Measurements from ENCODE around the gene NBEAL2.

Gene NBEAL2

DNA sequence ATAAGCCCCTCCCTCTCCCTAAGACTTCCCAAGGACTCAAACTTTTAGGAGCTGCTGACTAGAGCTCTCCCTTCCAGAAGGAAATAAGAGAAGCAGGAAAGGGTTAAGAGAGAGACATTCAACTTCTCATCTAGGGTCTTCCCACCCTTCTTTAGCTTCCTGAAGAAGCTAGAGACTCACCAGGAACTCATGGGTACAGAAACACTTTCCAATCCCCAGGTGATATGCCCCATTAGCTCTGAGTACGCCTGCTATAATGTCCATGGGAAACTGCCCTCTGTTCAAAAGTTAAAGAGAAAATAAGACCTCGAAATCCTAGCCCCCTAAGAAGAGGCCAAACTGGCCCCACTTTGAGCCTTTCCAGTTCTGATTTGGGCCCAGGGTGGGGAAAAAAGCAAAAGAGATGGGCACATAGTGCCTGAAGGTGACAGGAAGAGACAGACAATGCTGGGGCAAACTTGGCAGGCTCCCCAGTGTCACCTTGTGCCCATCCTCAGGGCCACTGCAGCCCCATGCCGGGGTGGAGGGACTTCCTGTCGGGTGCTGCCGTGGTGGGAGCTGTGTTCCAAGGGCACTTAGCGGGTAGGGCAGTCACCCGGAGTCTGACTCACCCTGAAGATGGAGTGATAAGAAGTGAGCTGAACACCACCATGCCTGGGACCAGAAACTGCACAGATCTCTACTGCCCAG lies 32.5 kb upstream of the NBEAL2 start:
- no peak overlapping the region for H3K4me3 ChIP-seq (ENCODE audit: low read depth, low read length)
- TF ChIP-seq, protein P1, sequence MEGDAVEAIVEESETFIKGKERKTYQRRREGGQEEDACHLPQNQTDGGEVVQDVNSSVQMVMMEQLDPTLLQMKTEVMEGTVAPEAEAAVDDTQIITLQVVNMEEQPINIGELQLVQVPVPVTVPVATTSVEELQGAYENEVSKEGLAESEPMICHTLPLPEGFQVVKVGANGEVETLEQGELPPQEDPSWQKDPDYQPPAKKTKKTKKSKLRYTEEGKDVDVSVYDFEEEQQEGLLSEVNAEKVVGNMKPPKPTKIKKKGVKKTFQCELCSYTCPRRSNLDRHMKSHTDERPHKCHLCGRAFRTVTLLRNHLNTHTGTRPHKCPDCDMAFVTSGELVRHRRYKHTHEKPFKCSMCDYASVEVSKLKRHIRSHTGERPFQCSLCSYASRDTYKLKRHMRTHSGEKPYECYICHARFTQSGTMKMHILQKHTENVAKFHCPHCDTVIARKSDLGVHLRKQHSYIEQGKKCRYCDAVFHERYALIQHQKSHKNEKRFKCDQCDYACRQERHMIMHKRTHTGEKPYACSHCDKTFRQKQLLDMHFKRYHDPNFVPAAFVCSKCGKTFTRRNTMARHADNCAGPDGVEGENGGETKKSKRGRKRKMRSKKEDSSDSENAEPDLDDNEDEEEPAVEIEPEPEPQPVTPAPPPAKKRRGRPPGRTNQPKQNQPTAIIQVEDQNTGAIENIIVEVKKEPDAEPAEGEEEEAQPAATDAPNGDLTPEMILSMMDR (IDR thresholded peaks at IDR 0.05; ENCODE audit: low read depth, low read length) = no peak

DNA sequence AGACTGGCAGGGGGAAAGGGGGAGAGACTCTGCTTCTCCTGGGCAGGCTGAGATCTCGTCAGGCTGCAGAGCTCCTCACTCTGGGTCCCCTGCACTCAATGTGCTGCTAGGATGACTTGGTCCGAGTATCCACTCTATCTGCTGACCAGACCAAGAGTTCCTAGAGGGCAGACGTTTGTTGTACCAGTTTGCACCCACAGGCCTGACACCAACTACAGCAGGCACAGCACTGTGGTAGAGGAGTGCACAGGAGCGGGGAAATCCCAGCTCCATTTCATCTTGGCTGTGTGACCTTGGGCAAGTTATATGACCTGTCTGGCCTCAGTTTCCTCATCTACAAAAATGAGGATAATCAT lies 31.9 kb upstream of the NBEAL2 start:
- H3K4me3 ChIP-seq (ENCODE audit: low read depth, low read length) = no peak overlapping the region
- TF ChIP-seq, protein P1 (IDR thresholded peaks at IDR 0.05; ENCODE audit: low read depth, low read length) = no peak

- TF ChIP-seq, protein P1 (IDR thresholded peaks at IDR 0.05; ENCODE audit: low read depth, low read length) = no peak
- H3K4me3 ChIP-seq (ENCODE audit: low read depth, low read length) = no peak overlapping the region
Measured at GRCh38 chr3:46947981-46948791, 31.3 kb upstream of the NBEAL2 start.

DNA sequence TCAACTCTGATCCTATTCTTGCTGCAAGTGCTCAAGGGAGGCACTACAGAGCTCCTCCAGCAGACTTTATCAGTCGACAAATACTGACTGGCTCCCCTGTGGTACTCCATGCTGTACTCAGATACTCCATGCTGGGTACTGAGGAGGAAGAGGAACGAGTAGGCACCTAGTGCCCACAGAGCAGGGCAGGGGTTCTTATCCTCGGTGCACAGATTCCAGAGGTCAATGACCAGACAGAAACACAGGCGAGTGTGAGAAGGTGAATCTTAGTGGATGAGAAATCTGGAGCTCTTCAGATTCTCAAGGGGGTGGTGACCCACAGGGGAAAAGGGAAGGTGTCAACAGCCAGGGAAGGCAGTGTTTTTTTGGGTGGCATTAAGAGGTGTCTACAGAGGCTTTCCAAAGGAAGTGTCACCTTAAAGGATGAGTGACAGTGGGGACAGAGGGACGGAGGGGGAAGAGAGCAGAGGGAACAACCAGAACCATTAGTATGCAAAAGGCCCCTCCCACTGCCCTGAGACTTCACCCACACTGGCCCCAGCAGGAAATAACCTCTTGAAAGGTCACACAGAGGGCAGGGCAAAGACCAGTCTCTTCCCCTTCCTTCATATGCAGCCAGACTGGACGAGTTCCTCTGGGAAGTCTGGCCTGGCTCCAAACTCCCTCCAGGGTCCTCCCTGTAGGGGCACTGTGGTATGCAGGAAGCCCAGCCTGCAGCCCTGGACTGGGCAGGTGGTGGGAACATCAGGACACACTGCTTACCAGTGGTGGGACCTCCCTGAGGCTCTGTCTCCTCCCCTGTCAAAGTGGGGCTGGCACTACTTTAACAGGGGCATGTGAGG lies 30.4 kb upstream of the NBEAL2 start:
- TF ChIP-seq, protein P1 (IDR thresholded peaks at IDR 0.05; ENCODE audit: low read depth, low read length) = no peak
- H3K4me3 ChIP-seq (ENCODE audit: low read depth, low read length) = no peak overlapping the region

- TF ChIP-seq, protein P1 (IDR thresholded peaks at IDR 0.05; ENCODE audit: low read depth, low read length) = no peak
- no peak overlapping the region for H3K4me3 ChIP-seq (ENCODE audit: low read depth, low read length)
Measured at GRCh38 chr3:46950177-46950576, 29.3 kb upstream of the NBEAL2 start.

- TF ChIP-seq, protein P1 (IDR thresholded peaks at IDR 0.05; ENCODE audit: low read depth, low read length) = no peak
- no peak overlapping the region for H3K4me3 ChIP-seq (ENCODE audit: low read depth, low read length)
Measured at GRCh38 chr3:46950650-46951241, 28.7 kb upstream of the NBEAL2 start.

Data from WI38 (cell line).